SU-DHL-6 (cell line): ENCODE data around the gene TTLL8.

Source experiments
- H2AFZ ChIP-seq: fragments of 200-600 bp; sonication (generic); 2 replicates; pipeline ENCODE4 v1.6.1; 2014; ENCODE audit warnings: low read depth, mild to moderate bottlenecking, moderate library complexity, mixed read lengths, antibody characterized with exemption, low read length; ENCODE audit not compliant: severe bottlenecking
- H3F3A ChIP-seq: fragments of 200-600 bp; shearing (Covaris generic); 2 replicates; pipeline ENCODE4 v1.6.0; 2016; ENCODE audit warnings: antibody characterized with exemption, mild to moderate bottlenecking; ENCODE audit not compliant: insufficient read depth
- H3K27ac ChIP-seq: fragments of 200-600 bp; sonication (generic); 2 replicates; pipeline ENCODE4 v1.5.1; 2016; ENCODE audit warnings: low read depth, mild to moderate bottlenecking, low read length, moderate library complexity, mixed read lengths
- H3K27me3 ChIP-seq: fragments of 200-600 bp; sonication (generic), shearing (Covaris generic); 2 replicates; pipeline ENCODE4 v1.6.0; 2014; ENCODE audit warnings: mild to moderate bottlenecking, low read length
- H3K36me3 ChIP-seq: fragments of 200-600 bp; sonication (generic); 2 replicates; pipeline ENCODE4 v1.6.1; 2014; ENCODE audit warnings: mild to moderate bottlenecking, low read length, mixed read lengths
- H3K4me2 ChIP-seq: fragments of 300-600, 200-600 bp; shearing (Covaris generic), sonication (generic); 2 replicates; pipeline ENCODE4 v1.6.0; 2014; ENCODE audit warnings: low read length, low read depth, mild to moderate bottlenecking; ENCODE audit not compliant: poor library complexity, severe bottlenecking
- H3K4me3 ChIP-seq: fragments of 200-600 bp; sonication (generic); 2 replicates; pipeline ENCODE4 v1.5.1; 2014; ENCODE audit warnings: antibody characterized with exemption, low read length, mild to moderate bottlenecking, mixed read lengths; ENCODE audit not compliant: insufficient read depth, poor library complexity, severe bottlenecking
- H3K79me2 ChIP-seq: fragments of 200-600 bp; sonication (generic); 2 replicates; pipeline ENCODE4 v1.6.1; 2014; ENCODE audit warnings: mild to moderate bottlenecking, low read length, moderate library complexity; ENCODE audit not compliant: insufficient read depth
- H3K9ac ChIP-seq: fragments of 200-600 bp; sonication (generic); 2 replicates; pipeline ENCODE4 v1.7.0; 2014; ENCODE audit warnings: mild to moderate bottlenecking, low read length
- H3K9me2 ChIP-seq: fragments of 200-600 bp; sonication (generic); replicated peaks from 2 replicates; pipeline ENCODE4 v1.6.1; 2014; ENCODE audit warnings: low read length; ENCODE audit not compliant: insufficient read depth
- H3K9me3 ChIP-seq: fragments of 200-600 bp; sonication (generic); 2 replicates; pipeline ENCODE4 v1.6.1; 2014; ENCODE audit warnings: low read length, mixed read lengths; ENCODE audit not compliant: insufficient read depth
- H4K20me1 ChIP-seq: fragments of 200-600 bp; sonication (generic); 2 replicates; pipeline ENCODE4 v1.6.1; 2014; ENCODE audit warnings: low read depth, mild to moderate bottlenecking, antibody characterized with exemption, low read length, moderate library complexity, mixed read lengths
- CTCF ChIP-seq: fragments of 200-600 bp; sonication (generic); IDR thresholded peaks from one replicate; pipeline ENCODE4 v1.5.1; 2017; ENCODE audit warnings: antibody characterized with exemption, mild to moderate bottlenecking, low read length, moderate library complexity; ENCODE audit not compliant: insufficient read depth, poor library complexity, severe bottlenecking
- EZH2phosphoT487 ChIP-seq: fragments of 200-600 bp; sonication (generic), shearing (Covaris generic); conservative IDR thresholded peaks from 2 replicates; pipeline ENCODE4 v1.6.1; 2018; ENCODE audit warnings: mild to moderate bottlenecking, antibody characterized with exemption, low read length, moderate library complexity, mixed read lengths

Gene TTLL8

GRCh38 chr22:50098052-50098451 is 40.0 kb upstream of the TTLL8 start:
- Histone ChIP-seq H4K20me1 (no peaks in the 10 kb centered on the region), H3K9me2 (no peaks in the 10 kb centered on the region), H3K4me3 (no peak overlapping the region), H3K79me2 (no peaks in the 10 kb centered on the region), H3F3A (no peaks in the 10 kb centered on the region), H3K4me2 (no peak overlapping the region), H3K9ac (no peak overlapping the region), H3K9me3 (no peaks in the 10 kb centered on the region), H3K36me3 (no peaks in the 10 kb centered on the region), H3K27me3 (no peaks in the 10 kb centered on the region), H3K27ac (no peak overlapping the region), H2AFZ (no peak overlapping the region)
- TF ChIP-seq CTCF (no peak), EZH2phosphoT487 (no peak)

GRCh38 chr22:50092342-50092741 is 34.2 kb upstream of the TTLL8 start:
- H4K20me1 ChIP-seq: no peaks in the 10 kb centered on the region
- no peak overlapping the region for H3K27ac ChIP-seq
- no peaks in the 10 kb centered on the region for H3F3A ChIP-seq
- H3K9ac ChIP-seq: no peak overlapping the region
- no peak overlapping the region for H3K4me3 ChIP-seq
- H3K9me2 ChIP-seq: no peaks in the 10 kb centered on the region
- TF ChIP-seq EZH2phosphoT487: no peak
- no peak for TF ChIP-seq CTCF
- no peaks in the 10 kb centered on the region for H3K27me3 ChIP-seq
- H2AFZ ChIP-seq: no peak overlapping the region
- H3K9me3 ChIP-seq: no peaks in the 10 kb centered on the region
- no peaks in the 10 kb centered on the region for H3K79me2 ChIP-seq
- no peak overlapping the region for H3K4me2 ChIP-seq
- no peaks in the 10 kb centered on the region for H3K36me3 ChIP-seq

- H3K27ac ChIP-seq: no peak overlapping the region
- H3K9ac ChIP-seq: no peak overlapping the region
- no peaks in the 10 kb centered on the region for H3K9me3 ChIP-seq
- no peaks in the 10 kb centered on the region for H3K36me3 ChIP-seq
- no peak overlapping the region for H2AFZ ChIP-seq
- no peak overlapping the region for H3K4me2 ChIP-seq
- H3F3A ChIP-seq: no peaks in the 10 kb centered on the region
- H3K4me3 ChIP-seq: no peak overlapping the region
- H4K20me1 ChIP-seq: no peaks in the 10 kb centered on the region
- H3K27me3 ChIP-seq: no peaks in the 10 kb centered on the region
- TF ChIP-seq CTCF: no peak
- no peak for TF ChIP-seq EZH2phosphoT487
- H3K9me2 ChIP-seq: no peaks in the 10 kb centered on the region
- H3K79me2 ChIP-seq: no peaks in the 10 kb centered on the region
These were observed 33.1 kb upstream of the TTLL8 start for GRCh38 chr22:50091092-50091768.

GRCh38 chr22:50090412-50090714 is 32.3 kb upstream of the TTLL8 start:
- Histone ChIP-seq H3K79me2 (no peaks in the 10 kb centered on the region), H4K20me1 (no peaks in the 10 kb centered on the region), H3K9ac (no peak overlapping the region), H2AFZ (no peak overlapping the region), H3F3A (no peaks in the 10 kb centered on the region), H3K27me3 (no peaks in the 10 kb centered on the region), H3K9me3 (no peaks in the 10 kb centered on the region), H3K36me3 (no peaks in the 10 kb centered on the region), H3K27ac (no peak overlapping the region), H3K4me3 (no peak overlapping the region), H3K4me2 (no peak overlapping the region), H3K9me2 (no peaks in the 10 kb centered on the region)
- no peak for TF ChIP-seq CTCF
- no peak for TF ChIP-seq EZH2phosphoT487
